ENCODE data around the gene MDH2.

DNA sequence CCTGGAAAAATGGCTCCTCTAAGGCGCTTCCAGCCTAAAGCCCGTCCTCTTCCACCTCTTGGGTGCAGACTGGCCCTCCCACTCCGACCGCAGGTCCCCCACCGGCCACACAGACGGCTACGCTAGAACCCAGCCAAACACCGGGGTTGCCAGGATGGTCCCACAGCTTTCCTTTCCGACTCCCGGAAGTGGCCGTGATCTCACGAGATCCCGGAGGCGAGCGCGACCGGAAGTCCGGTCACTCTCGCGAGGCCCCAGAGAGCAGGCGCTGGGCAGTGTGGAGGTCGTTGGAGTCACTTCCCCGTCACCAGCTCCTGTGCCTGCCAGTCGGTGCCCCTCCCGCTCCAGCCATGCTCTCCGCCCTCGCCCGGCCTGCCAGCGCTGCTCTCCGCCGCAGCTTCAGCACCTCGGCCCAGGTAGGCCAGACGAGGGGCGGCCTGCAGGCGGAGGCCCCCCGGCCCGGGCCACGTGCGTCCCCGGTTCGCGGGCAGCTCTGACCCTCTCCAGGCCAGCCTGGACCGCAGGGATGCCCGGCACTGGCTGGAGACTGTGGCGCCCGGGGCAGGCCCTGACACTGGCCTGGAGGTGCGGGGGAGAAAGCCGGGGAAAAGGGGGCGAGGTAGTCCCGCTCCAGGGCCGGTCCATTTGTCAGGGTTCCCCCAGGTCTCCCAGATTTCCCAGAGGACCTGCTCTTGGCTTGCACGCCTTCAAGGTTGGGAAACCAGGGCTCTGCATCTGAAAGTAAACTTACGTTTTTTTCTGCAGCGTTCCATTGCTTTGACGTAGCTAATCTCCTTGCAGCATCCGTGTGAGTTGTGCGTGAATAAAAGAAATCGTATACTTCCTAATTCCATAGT, at the start of gene MDH2, which contains the start of gene STYXL1:
- TF ChIP-seq CTCF (IDR thresholded peaks at IDR 0.05; ENCODE audit: insufficient read depth, low read depth, low read length) (no peak), EZH2 (IDR thresholded peaks at IDR 0.05; ENCODE audit: insufficient read depth, low read length) (no peak)
